SU-DHL-6 (cell line): ENCODE data around the gene SPATA32.
A peak's percentile ranks its signal among the peaks of the same experiment; 100 is the strongest.

Experiments used
- H2AFZ ChIP-seq: fragments of 200-600 bp; sonication (generic); 2 replicates; pipeline ENCODE4 v1.6.1; 2014; ENCODE audit warnings: low read depth, mild to moderate bottlenecking, moderate library complexity, mixed read lengths, antibody characterized with exemption, low read length; ENCODE audit not compliant: severe bottlenecking
- H3F3A ChIP-seq: fragments of 200-600 bp; shearing (Covaris generic); 2 replicates; pipeline ENCODE4 v1.6.0; 2016; ENCODE audit warnings: antibody characterized with exemption, mild to moderate bottlenecking; ENCODE audit not compliant: insufficient read depth
- H3K27ac ChIP-seq: fragments of 200-600 bp; sonication (generic); 2 replicates; pipeline ENCODE4 v1.5.1; 2016; ENCODE audit warnings: low read depth, mild to moderate bottlenecking, low read length, moderate library complexity, mixed read lengths
- H3K27me3 ChIP-seq: fragments of 200-600 bp; sonication (generic), shearing (Covaris generic); 2 replicates; pipeline ENCODE4 v1.6.0; 2014; ENCODE audit warnings: mild to moderate bottlenecking, low read length
- H3K36me3 ChIP-seq: fragments of 200-600 bp; sonication (generic); 2 replicates; pipeline ENCODE4 v1.6.1; 2014; ENCODE audit warnings: mild to moderate bottlenecking, low read length, mixed read lengths
- H3K4me2 ChIP-seq: fragments of 300-600, 200-600 bp; shearing (Covaris generic), sonication (generic); 2 replicates; pipeline ENCODE4 v1.6.0; 2014; ENCODE audit warnings: low read length, low read depth, mild to moderate bottlenecking; ENCODE audit not compliant: poor library complexity, severe bottlenecking
- H3K4me3 ChIP-seq: fragments of 200-600 bp; sonication (generic); 2 replicates; pipeline ENCODE4 v1.5.1; 2014; ENCODE audit warnings: antibody characterized with exemption, low read length, mild to moderate bottlenecking, mixed read lengths; ENCODE audit not compliant: insufficient read depth, poor library complexity, severe bottlenecking
- H3K79me2 ChIP-seq: fragments of 200-600 bp; sonication (generic); 2 replicates; pipeline ENCODE4 v1.6.1; 2014; ENCODE audit warnings: mild to moderate bottlenecking, low read length, moderate library complexity; ENCODE audit not compliant: insufficient read depth
- H3K9ac ChIP-seq: fragments of 200-600 bp; sonication (generic); 2 replicates; pipeline ENCODE4 v1.7.0; 2014; ENCODE audit warnings: mild to moderate bottlenecking, low read length
- H3K9me2 ChIP-seq: fragments of 200-600 bp; sonication (generic); replicated peaks from 2 replicates; pipeline ENCODE4 v1.6.1; 2014; ENCODE audit warnings: low read length; ENCODE audit not compliant: insufficient read depth
- H3K9me3 ChIP-seq: fragments of 200-600 bp; sonication (generic); 2 replicates; pipeline ENCODE4 v1.6.1; 2014; ENCODE audit warnings: low read length, mixed read lengths; ENCODE audit not compliant: insufficient read depth
- H4K20me1 ChIP-seq: fragments of 200-600 bp; sonication (generic); 2 replicates; pipeline ENCODE4 v1.6.1; 2014; ENCODE audit warnings: low read depth, mild to moderate bottlenecking, antibody characterized with exemption, low read length, moderate library complexity, mixed read lengths
- EZH2phosphoT487 ChIP-seq: fragments of 200-600 bp; sonication (generic), shearing (Covaris generic); conservative IDR thresholded peaks from 2 replicates; pipeline ENCODE4 v1.6.1; 2018; ENCODE audit warnings: mild to moderate bottlenecking, antibody characterized with exemption, low read length, moderate library complexity, mixed read lengths
- TF ChIP-seq, protein P1 (sequence below): fragments of 200-600 bp; sonication (generic); IDR thresholded peaks from one replicate; pipeline ENCODE4 v1.5.1; 2017; ENCODE audit warnings: antibody characterized with exemption, mild to moderate bottlenecking, low read length, moderate library complexity; ENCODE audit not compliant: insufficient read depth, poor library complexity, severe bottlenecking

Gene SPATA32

GRCh38 chr17:45218895-45219661 lies 42.8 kb downstream of the SPATA32 start:
- peak overlapping the region; percentile 99 for H3K27ac ChIP-seq
- no peak overlapping the region for H3K4me3 ChIP-seq
- no peaks in the 10 kb centered on the region for H3K27me3 ChIP-seq
- no peaks in the 10 kb centered on the region for H3K9me3 ChIP-seq
- TF ChIP-seq, protein P1, sequence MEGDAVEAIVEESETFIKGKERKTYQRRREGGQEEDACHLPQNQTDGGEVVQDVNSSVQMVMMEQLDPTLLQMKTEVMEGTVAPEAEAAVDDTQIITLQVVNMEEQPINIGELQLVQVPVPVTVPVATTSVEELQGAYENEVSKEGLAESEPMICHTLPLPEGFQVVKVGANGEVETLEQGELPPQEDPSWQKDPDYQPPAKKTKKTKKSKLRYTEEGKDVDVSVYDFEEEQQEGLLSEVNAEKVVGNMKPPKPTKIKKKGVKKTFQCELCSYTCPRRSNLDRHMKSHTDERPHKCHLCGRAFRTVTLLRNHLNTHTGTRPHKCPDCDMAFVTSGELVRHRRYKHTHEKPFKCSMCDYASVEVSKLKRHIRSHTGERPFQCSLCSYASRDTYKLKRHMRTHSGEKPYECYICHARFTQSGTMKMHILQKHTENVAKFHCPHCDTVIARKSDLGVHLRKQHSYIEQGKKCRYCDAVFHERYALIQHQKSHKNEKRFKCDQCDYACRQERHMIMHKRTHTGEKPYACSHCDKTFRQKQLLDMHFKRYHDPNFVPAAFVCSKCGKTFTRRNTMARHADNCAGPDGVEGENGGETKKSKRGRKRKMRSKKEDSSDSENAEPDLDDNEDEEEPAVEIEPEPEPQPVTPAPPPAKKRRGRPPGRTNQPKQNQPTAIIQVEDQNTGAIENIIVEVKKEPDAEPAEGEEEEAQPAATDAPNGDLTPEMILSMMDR, result peak; percentile 85
- no peak for TF ChIP-seq EZH2phosphoT487
- H3K9ac ChIP-seq, result no peak overlapping the region
- peaks cover 36% of the 10 kb centered on the region for H3F3A ChIP-seq
- H3K4me2 ChIP-seq, result peak overlapping the region; percentile 92
- H3K36me3 ChIP-seq, result 0 out of 2 replicates have a peak, but pooled peaks cover 5% of the 10 kb centered on the region
- no peaks in the 10 kb centered on the region for H3K9me2 ChIP-seq
- peaks cover 30% of the 10 kb centered on the region for H3K79me2 ChIP-seq
- H4K20me1 ChIP-seq, result no peaks in the 10 kb centered on the region
- H2AFZ ChIP-seq, result no peak overlapping the region
